Endothelial cell of umbilical vein (primary cell): ENCODE measurements around the gene FRRS1. TPM values are rescaled to one million over a fixed set of nuclear protein-coding genes. Genes with fewer than 3 reads are reported as not detected.
"Not testable (repeated sequence)": the region's sequence is repeated elsewhere in the genome, so short reads cannot be mapped to it uniquely, and the experiment has no call there.

ENCODE experiments used
- BruUV-seq: library from RNA; stranded (reverse); fragments of 400-500 nt; replicated peaks from 2 replicates; lab custom pipeline; 2021; lab: Mats Ljungman, UMichigan
- CTCF ChIA-PET: fragments of 300-600, 350-600 bp; sonication (Branson Sonifier 250); formaldehyde crosslinking; loops from one replicate; lab custom pipeline; 2021; ENCODE audit warnings: antibody characterized with exemption, inconsistent platforms; lab: Charles Lee
- POLR2A ChIA-PET: fragments of 300-600, 350-600 bp; sonication (Branson Sonifier 250); formaldehyde crosslinking; loops from one replicate; lab custom pipeline; 2021; ENCODE audit warnings: antibody characterized with exemption, inconsistent platforms; lab: Charles Lee
- DNase-seq: peaks from one replicate; pipeline ENCODE4 v3.0.0-alpha.2; 2011; ENCODE audit warnings: low read depth, low spot score
- FAIRE-seq: peaks from 2 replicates; lab custom pipeline; 2011; peaks lifted over from hg19 to GRCh38; lab: Jason Lieb, UNC
- H2AFZ ChIP-seq: 2 replicates; pipeline ENCODE4 v1.6.0; 2012; ENCODE audit warnings: low read depth, low read length, control low read depth, inconsistent platforms
- H3K27ac ChIP-seq: 2 replicates; pipeline ENCODE4 v1.5.1; 2011; ENCODE audit warnings: low read depth, mild to moderate bottlenecking, control low read depth, low read length, moderate library complexity; ENCODE audit not compliant: insufficient read depth
- H3K27me3 ChIP-seq, 2 experiments: 2 replicates each; pipeline versions ENCODE4 v1.6.0 to v1.6.1; 2011; ENCODE audit warnings: low read length in 2 of 2, mixed read lengths in 1 of 2; ENCODE audit not compliant: control insufficient read depth in 2 of 2, insufficient read depth in 2 of 2
- H3K36me3 ChIP-seq, 2 experiments: 2 replicates in 1 of 2; 3 replicates in 1 of 2; pipeline ENCODE4 v1.5.1; 2011; ENCODE audit warnings: low read length in 2 of 2, mild to moderate bottlenecking in 1 of 2, moderate library complexity in 1 of 2; ENCODE audit not compliant: control insufficient read depth in 2 of 2, insufficient read depth in 2 of 2; ENCODE audit errors: extremely low read depth in 1 of 2
- H3K4me1 ChIP-seq: 3 replicates; pipeline ENCODE4 v1.5.1; 2011; ENCODE audit warnings: mild to moderate bottlenecking, low read length; ENCODE audit not compliant: control insufficient read depth, insufficient read depth; ENCODE audit errors: extremely low read depth
- H3K4me2 ChIP-seq: 2 replicates; pipeline ENCODE4 v1.6.1; 2011; ENCODE audit warnings: low read length, control low read depth, mixed read lengths; ENCODE audit not compliant: insufficient read depth
- H3K4me3 ChIP-seq, 3 experiments: fragments of 200-600 bp in 1 of 3; sonication (generic), shearing (Covaris generic) in 1 of 3; replicated peaks in 1 of 3; 2 replicates each; pipeline ENCODE4 v1.5.1; 2011 to 2016; ENCODE audit warnings: control low read depth in 3 of 3, low read length in 3 of 3, mild to moderate bottlenecking in 2 of 3, inconsistent platforms in 1 of 3, low read depth in 1 of 3, moderate library complexity in 1 of 3; ENCODE audit not compliant: insufficient read depth in 1 of 3
- H3K79me2 ChIP-seq: 2 replicates; pipeline ENCODE4 v1.6.0; 2012; ENCODE audit warnings: low read length, inconsistent platforms; ENCODE audit not compliant: control insufficient read depth, insufficient read depth
- H3K9ac ChIP-seq: replicated peaks from 2 replicates; pipeline ENCODE3; 2011; ENCODE audit warnings: low read length, control low read depth; ENCODE audit not compliant: insufficient read depth; ENCODE audit errors: extremely low read depth
- H3K9me1 ChIP-seq: replicated peaks from 3 replicates; pipeline ENCODE4 v1.6.0; 2011; ENCODE audit warnings: mild to moderate bottlenecking, low read length; ENCODE audit not compliant: control insufficient read depth, insufficient read depth; ENCODE audit errors: extremely low read depth
- H3K9me3 ChIP-seq: replicated peaks from 2 replicates; pipeline ENCODE4 v1.5.1; 2012; ENCODE audit warnings: low read length, inconsistent platforms; ENCODE audit not compliant: control insufficient read depth, insufficient read depth
- H4K20me1 ChIP-seq: replicated peaks from 2 replicates; pipeline ENCODE3; 2011; ENCODE audit warnings: mild to moderate bottlenecking, low read length; ENCODE audit not compliant: control insufficient read depth, insufficient read depth; ENCODE audit errors: extremely low read depth
- CTCF ChIP-seq, 2 donors: IDR thresholded peaks; 1 replicate in 1 of 2; 2 replicates in 1 of 2; pipeline ENCODE4 v1.5.1; 2011; ENCODE audit warnings: low read length in 2 of 2, mild to moderate bottlenecking in 2 of 2, moderate library complexity in 2 of 2, control low read depth in 1 of 2, inconsistent platforms in 1 of 2, low read depth in 1 of 2; ENCODE audit not compliant: insufficient read depth in 1 of 2; ENCODE audit errors: extremely low read depth in 1 of 2
- EZH2 ChIP-seq: IDR thresholded peaks from 2 replicates; pipeline ENCODE4 v1.6.1; 2012; ENCODE audit warnings: borderline replicate concordance, low read depth, mild to moderate bottlenecking, moderate library complexity, low read length, inconsistent platforms; ENCODE audit not compliant: severe bottlenecking
- FOS ChIP-seq: IDR thresholded peaks from 2 replicates; pipeline ENCODE4 v1.6.1; 2011; ENCODE audit warnings: mild to moderate bottlenecking, low read length, moderate library complexity, borderline replicate concordance; ENCODE audit not compliant: insufficient read depth
- GATA2 ChIP-seq: IDR thresholded peaks from 2 replicates; pipeline ENCODE4 v1.7.0; 2011; ENCODE audit warnings: low read depth, mild to moderate bottlenecking, moderate library complexity, mixed read lengths, low read length; ENCODE audit not compliant: insufficient read length, insufficient read depth
- JUN ChIP-seq: IDR thresholded peaks from 2 replicates; pipeline ENCODE4 v1.6.1; 2011; ENCODE audit warnings: borderline replicate concordance, low read depth; ENCODE audit not compliant: insufficient read length, insufficient read depth
- MYC ChIP-seq: IDR thresholded peaks from one replicate; pipeline ENCODE4 v1.6.1; 2011; ENCODE audit warnings: mild to moderate bottlenecking, low read depth, low read length
- POLR2A ChIP-seq: IDR thresholded peaks from 2 replicates; pipeline ENCODE4 v1.6.1; 2012; ENCODE audit warnings: low read depth, mild to moderate bottlenecking, control low read depth, low read length
- POLR2AphosphoS5 ChIP-seq: IDR thresholded peaks from 2 replicates; pipeline ENCODE4 v1.6.1; 2012; ENCODE audit warnings: low read depth, mild to moderate bottlenecking, control low read depth, low read length, moderate library complexity; ENCODE audit not compliant: insufficient read depth
- dilution Hi-C: fragments of 300-500 bp; cut with MboI; formaldehyde crosslinking; loops from one replicate; pipeline ENCODE4 v1.15.0; 2019; ENCODE audit warnings: low sequenced_read_pairs; ENCODE audit not compliant: extremely low pct_ligation_motif_present
- intact Hi-C: fragments of 100-400 bp; cut with micrococcal nuclease; formaldehyde crosslinking; loops from one replicate; pipeline ENCODE4 v1.10.0; 2022
- polyA plus RNA-seq, 4 experiments: library from polyadenylated mRNA; depleted of rRNA in 3 of 4; stranded (reverse) in 3 of 4; unstranded in 1 of 4; fragments of >200 nt; gene quantifications; 2 replicates each; pipeline versions ENCODE4 v1.2.1 to v1.2.3, GENCODE V29; 2011 to 2012; ENCODE audit warnings: missing spikeins in 1 of 4
- total RNA-seq: library from RNA; stranded (reverse); gene quantifications from 2 replicates; pipeline ENCODE4 v1.2.3, GENCODE V29; 2021
- TF ChIP-seq, protein P1 (sequence below): IDR thresholded peaks from 2 replicates; pipeline ENCODE4 v1.6.1; 2011; ENCODE audit not compliant: insufficient read depth, insufficient read length

Gene FRRS1
- total and polyA plus RNA-seq, 2 donors (not counting 3 experiments of a cell fraction or from before 2014, with no cell fraction given) = 1.1 to 3.1 TPM

- dilution Hi-C loops = no loop called here
- Histone ChIP-seq H3K27ac (no peak overlapping the region), H3K27me3 (peaks cover 16 to 28% of the 10 kb centered on the region in 2 experiments), H3K4me3 (no peak overlapping the region), H3K79me2 (no peaks in the 10 kb centered on the region), H4K20me1 (no peaks in the 10 kb centered on the region), H3K36me3 (no peaks in the 10 kb centered on the region), H3K9me3 (no peaks in the 10 kb centered on the region), H3K4me2 (no peak overlapping the region), H2AFZ (no peak overlapping the region), H3K9me1 (no peaks in the 10 kb centered on the region), H3K4me1 (no peaks in the 10 kb centered on the region), H3K9ac (no peak overlapping the region)
- FAIRE-seq = no peak
- DNase-seq = no peak
- CTCF ChIA-PET = interaction anchor here (1.3 kb wide), 1 partner anchor 654 kb away, joined by 3 read pairs; no protein-coding TSS in a partner anchor
- no peak for TF ChIP-seq POLR2AphosphoS5
- TF ChIP-seq JUN = no peak
- no peak for TF ChIP-seq MYC
- TF ChIP-seq CTCF (IDR thresholded peaks at IDR 0.05; ENCODE audit: extremely low read depth in 1 of 2, insufficient read depth in 1 of 2, low read depth in 1 of 2, low read length in 2 of 2) = no peak
- TF ChIP-seq, protein P1, sequence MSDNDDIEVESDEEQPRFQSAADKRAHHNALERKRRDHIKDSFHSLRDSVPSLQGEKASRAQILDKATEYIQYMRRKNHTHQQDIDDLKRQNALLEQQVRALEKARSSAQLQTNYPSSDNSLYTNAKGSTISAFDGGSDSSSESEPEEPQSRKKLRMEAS = no peak
- TF ChIP-seq GATA2 = no peak
- TF ChIP-seq FOS = no peak
- no peak for TF ChIP-seq POLR2A
- TF ChIP-seq EZH2 = no peak
- BruUV-seq = no TSS peak
- POLR2A ChIA-PET = no interaction called here
- intact Hi-C loops = no loop called here
Measured at GRCh38 chr1:99801584-99801983, 35.1 kb upstream of the FRRS1 start.

DNA sequence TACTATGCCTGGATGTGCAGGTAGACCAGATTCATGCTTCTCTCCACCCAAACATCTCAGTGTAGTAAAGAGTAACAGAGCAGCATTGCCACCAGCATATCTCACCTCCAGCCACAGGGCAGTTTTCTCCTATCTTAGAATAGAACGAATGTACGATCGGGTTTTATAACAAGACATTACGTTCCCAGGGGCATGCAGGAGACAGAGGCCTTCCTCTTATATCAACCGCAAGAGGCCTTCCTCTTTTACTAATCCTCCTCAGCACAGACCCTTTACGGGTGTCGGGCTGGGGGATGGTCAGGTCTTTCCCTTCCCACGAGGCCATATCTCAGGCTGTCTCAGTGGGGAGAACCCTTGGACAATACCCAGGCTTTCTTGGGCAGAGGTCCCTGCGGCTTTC is 27.4 kb upstream of the FRRS1 start:
- H2AFZ ChIP-seq, CTCF ChIA-PET, H3K9me3 ChIP-seq, H3K79me2 ChIP-seq, dilution Hi-C loops, intact Hi-C loops, H4K20me1 ChIP-seq, H3K27ac ChIP-seq, H3K4me3 ChIP-seq, H3K4me1 ChIP-seq, H3K9ac ChIP-seq, H3K36me3 ChIP-seq, H3K9me1 ChIP-seq, FAIRE-seq, POLR2A ChIA-PET, H3K4me2 ChIP-seq, BruUV-seq, DNase-seq: not testable (repeated sequence)
- peaks cover 12 to 13% of the 10 kb centered on the region in 2 experiments for H3K27me3 ChIP-seq
